Endodermal cell (in vitro differentiated cells): ENCODE measurements around the gene PITPNC1. TPM values are rescaled to one million over a fixed set of nuclear protein-coding genes. Genes with fewer than 3 reads are reported as not detected.

Experiments
- DNase-seq: peaks from one replicate; pipeline ENCODE4 v3.0.0-alpha.2; 2017
- H3K27ac ChIP-seq: 2 replicates; pipeline ENCODE4 v1.5.1; 2013; ENCODE audit warnings: mild to moderate bottlenecking, low read depth, low read length, moderate library complexity
- H3K27me3 ChIP-seq: 2 replicates; pipeline ENCODE4 v1.6.1; 2013; ENCODE audit warnings: mild to moderate bottlenecking, low read length, moderate library complexity; ENCODE audit not compliant: insufficient read depth, control insufficient read depth, poor library complexity, severe bottlenecking
- H3K36me3 ChIP-seq: 2 replicates; pipeline ENCODE4 v1.7.0; 2013; ENCODE audit warnings: mild to moderate bottlenecking, low read length, moderate library complexity; ENCODE audit not compliant: control insufficient read depth, insufficient read depth
- H3K4me1 ChIP-seq: one replicate; pipeline ENCODE4 v1.7.0; 2013; ENCODE audit warnings: low read length; ENCODE audit not compliant: control insufficient read depth, insufficient read depth
- H3K4me3 ChIP-seq: 2 replicates; pipeline ENCODE4 v1.5.1; 2013; ENCODE audit warnings: mild to moderate bottlenecking, low read length, moderate library complexity
- H3K9ac ChIP-seq: 2 replicates; pipeline ENCODE4 v1.6.1; 2013; ENCODE audit warnings: mild to moderate bottlenecking, low read length, moderate library complexity; ENCODE audit not compliant: poor library complexity, severe bottlenecking; ENCODE audit errors: extremely low read depth
- H3K9me3 ChIP-seq: 2 replicates; pipeline ENCODE4 v1.6.1; 2013; ENCODE audit warnings: mild to moderate bottlenecking, low read length, moderate library complexity; ENCODE audit not compliant: control insufficient read depth
- H3K27ac Mint-ChIP-seq: 2 replicates; pipeline ENCODE4 v1.8.0; 2020; ENCODE audit warnings: mixed read lengths
- H3K27me3 Mint-ChIP-seq: 2 replicates; pipeline ENCODE4 v1.8.0; 2021; ENCODE audit warnings: mild to moderate bottlenecking, mixed read lengths; ENCODE audit not compliant: insufficient read depth
- H3K36me3 Mint-ChIP-seq: 2 replicates; pipeline ENCODE4 v1.8.0; 2020; ENCODE audit warnings: low read depth, mixed read lengths
- H3K4me1 Mint-ChIP-seq: 2 replicates; pipeline ENCODE4 v1.8.0; 2020; ENCODE audit warnings: mixed read lengths
- H3K4me3 Mint-ChIP-seq: 2 replicates; pipeline ENCODE4 v1.8.0; 2020; ENCODE audit warnings: mild to moderate bottlenecking, moderate library complexity, mixed read lengths
- H3K9me3 Mint-ChIP-seq: 2 replicates; pipeline ENCODE4 v1.8.0; 2020; ENCODE audit warnings: mild to moderate bottlenecking, mixed read lengths
- WGBS, 2 experiments: methylation state at CpG; one replicate each; pipeline versions ENCODE4 v1.1.5 to v1.1.7; 2013; ENCODE audit warnings: missing lambda C conversion rate in 2 of 2, mixed read lengths in 1 of 2; ENCODE audit not compliant: insufficient coverage in 1 of 2, insufficient read length in 1 of 2; 5-methylcytosine and 5-hydroxymethylcytosine counted together
- microRNA-seq: library from miRNA; unstranded; fragments of <30 nt; microRNA quantifications from one replicate; pipeline ENCODE4 v1.2.0, GENCODE V29; 2020; ENCODE audit warnings: borderline microRNAs expressed
- total RNA-seq, 2 donors: library from RNA; stranded (reverse); fragmentation: NEBNext Ultra II Directional in 1 of 2; extraction: Animal tissue kit (Norgen Biotek cat#: 25700) in 1 of 2; gene quantifications; 2 replicates in 1 of 2; 3 replicates in 1 of 2; pipeline ENCODE4 v1.2.1, GENCODE V29; 2021
- TF ChIP-seq, protein P1 (sequence below): fragments of 200-600 bp; sonication (generic); conservative IDR thresholded peaks from 2 replicates; pipeline ENCODE4 v1.5.0; 2021; ENCODE audit warnings: antibody characterized with exemption, mild to moderate bottlenecking

PITPNC1 gene
- total RNA-seq, 2 donors from 2014 or later: 28.9 to 36.4 TPM

- WGBS, 2 experiments: 100% methylated on average over 2 of the region's 2 CpGs; no CpG with 5 or more reads in 1 of the 2 experiments
- no peak overlapping the region for H3K4me3 ChIP-seq
- no peak for DNase-seq
Measured at GRCh38 chr17:67742025-67742424, 364.9 kb downstream of the PITPNC1 start.

More at GRCh38 chr17:67742025-67742424, 364.9 kb downstream of the PITPNC1 start:
- Mint-ChIP-seq H3K27ac (no peak overlapping the region), H3K36me3 (peaks cover 71% of the 10 kb centered on the region), H3K27me3 (no peaks in the 10 kb centered on the region), H3K4me1 (no peaks in the 10 kb centered on the region), H3K9me3 (no peaks in the 10 kb centered on the region), H3K4me3 (no peak overlapping the region)
- Histone ChIP-seq H3K27me3 (no peaks in the 10 kb centered on the region), H3K27ac (no peak overlapping the region), H3K4me1 (no peaks in the 10 kb centered on the region), H3K9ac (no peak overlapping the region), H3K9me3 (no peaks in the 10 kb centered on the region), H3K36me3 (peaks cover 78% of the 10 kb centered on the region)
- TF ChIP-seq, protein P1, sequence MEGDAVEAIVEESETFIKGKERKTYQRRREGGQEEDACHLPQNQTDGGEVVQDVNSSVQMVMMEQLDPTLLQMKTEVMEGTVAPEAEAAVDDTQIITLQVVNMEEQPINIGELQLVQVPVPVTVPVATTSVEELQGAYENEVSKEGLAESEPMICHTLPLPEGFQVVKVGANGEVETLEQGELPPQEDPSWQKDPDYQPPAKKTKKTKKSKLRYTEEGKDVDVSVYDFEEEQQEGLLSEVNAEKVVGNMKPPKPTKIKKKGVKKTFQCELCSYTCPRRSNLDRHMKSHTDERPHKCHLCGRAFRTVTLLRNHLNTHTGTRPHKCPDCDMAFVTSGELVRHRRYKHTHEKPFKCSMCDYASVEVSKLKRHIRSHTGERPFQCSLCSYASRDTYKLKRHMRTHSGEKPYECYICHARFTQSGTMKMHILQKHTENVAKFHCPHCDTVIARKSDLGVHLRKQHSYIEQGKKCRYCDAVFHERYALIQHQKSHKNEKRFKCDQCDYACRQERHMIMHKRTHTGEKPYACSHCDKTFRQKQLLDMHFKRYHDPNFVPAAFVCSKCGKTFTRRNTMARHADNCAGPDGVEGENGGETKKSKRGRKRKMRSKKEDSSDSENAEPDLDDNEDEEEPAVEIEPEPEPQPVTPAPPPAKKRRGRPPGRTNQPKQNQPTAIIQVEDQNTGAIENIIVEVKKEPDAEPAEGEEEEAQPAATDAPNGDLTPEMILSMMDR: no peak

Small RNA genes lying within 50 kb of the gene (microRNA-seq; reads per million reads assigned to microRNA genes)
- gene MIR548AA2 (not detected), gene MIR548D2 (not detected)

Other genes with a start within 250 kb of the PITPNC1 start
- 10 to 100 TPM; 51.4 to 74.7 TPM for gene HELZ, start 132.1 kb upstream of the PITPNC1 start, total RNA-seq
- gene PSMD12, start 10.7 kb upstream of the PITPNC1 start, total RNA-seq: 10 to 100 TPM; 70.9 to 71.7 TPM